OCI-LY3 (cell line): ENCODE results near the gene FCHSD2.
"Not testable (repeated sequence)": the region's sequence is repeated elsewhere in the genome, so short reads cannot be mapped to it uniquely, and the experiment has no call there.

Source experiments
- H2AFZ ChIP-seq: fragments of 200-600, 300-600 bp; shearing (Covaris generic); 2 replicates; pipeline ENCODE4 v1.6.0; 2014; ENCODE audit warnings: antibody characterized with exemption, low read depth, low read length
- H3K27ac ChIP-seq: fragments of 200-600, 300-600 bp; sonication (generic); 2 replicates; pipeline ENCODE4 v1.5.1; 2014; ENCODE audit warnings: mild to moderate bottlenecking, low read length, moderate library complexity, mixed read lengths
- H3K27me3 ChIP-seq: fragments of 200-600, 300-600 bp; sonication (generic); 2 replicates; pipeline ENCODE4 v1.6.1; 2014; ENCODE audit warnings: low read depth, low read length, mixed read lengths
- H3K36me3 ChIP-seq: fragments of 200-600, 300-600 bp; sonication (generic); replicated peaks from 2 replicates; pipeline ENCODE3; 2014; ENCODE audit warnings: low read depth, low read length, mixed read lengths
- H3K4me1 ChIP-seq: fragments of 300-600, 200-600 bp; sonication (generic); 2 replicates; pipeline ENCODE4 v1.6.1; 2014; ENCODE audit warnings: low read length, mixed read lengths
- H3K4me2 ChIP-seq: fragments of 200-600, 300-600 bp; sonication (generic); 2 replicates; pipeline ENCODE4 v1.6.1; 2014; ENCODE audit warnings: low read length, mixed read lengths
- H3K4me3 ChIP-seq: fragments of 300-600, 200-600 bp; sonication (generic); 2 replicates; pipeline ENCODE4 v1.5.1; 2014; ENCODE audit warnings: antibody characterized with exemption, mild to moderate bottlenecking, low read length, moderate library complexity
- H3K79me2 ChIP-seq: fragments of 300-600, 200-600 bp; shearing (Covaris generic); 2 replicates; pipeline ENCODE4 v1.6.1; 2014; ENCODE audit warnings: mild to moderate bottlenecking, low read length, mixed read lengths
- H3K9ac ChIP-seq: fragments of 300-600, 200-600 bp; shearing (Covaris generic); 2 replicates; pipeline ENCODE4 v1.6.0; 2014; ENCODE audit warnings: mild to moderate bottlenecking, low read length, moderate library complexity
- H3K9me3 ChIP-seq: fragments of 200-600, 300-600 bp; shearing (Covaris generic); 2 replicates; pipeline ENCODE4 v1.6.1; 2014; ENCODE audit warnings: low read length, mixed read lengths; ENCODE audit not compliant: insufficient read depth
- H4K20me1 ChIP-seq: fragments of 200-600, 300-600 bp; sonication (generic); 2 replicates; pipeline ENCODE4 v1.6.1; 2016; ENCODE audit warnings: low read length, mixed read lengths; ENCODE audit not compliant: insufficient read depth
- EZH2phosphoT487 ChIP-seq: fragments of 200-600 bp; shearing (Covaris generic); IDR thresholded peaks from 2 replicates; pipeline ENCODE4 v1.6.1; 2018; ENCODE audit warnings: antibody characterized with exemption, mixed run types, low read depth
- TF ChIP-seq, protein P1 (sequence below): fragments of 200-600, 300-600 bp; sonication (generic); IDR thresholded peaks from 2 replicates; pipeline ENCODE4 v1.5.1; 2014; ENCODE audit warnings: antibody characterized with exemption, low read length, low read depth

The FCHSD2 gene

DNA sequence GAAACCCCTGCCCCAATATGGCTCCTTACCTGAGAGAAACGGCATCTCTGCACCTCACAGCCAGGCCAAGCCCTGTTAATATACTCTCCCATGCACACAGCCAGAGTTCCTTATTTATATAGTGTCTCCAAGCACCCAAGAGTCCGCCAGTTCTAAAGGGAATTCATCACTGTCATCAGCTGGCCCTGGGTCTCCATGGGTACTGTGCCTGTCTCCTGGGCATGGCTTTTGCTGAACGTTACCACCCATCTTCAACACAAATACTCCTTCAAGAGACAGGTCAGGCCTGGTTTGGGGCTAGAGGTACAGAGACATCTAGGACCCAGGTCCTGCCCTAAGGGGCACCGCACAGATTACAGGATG, 329.5 kb downstream of the FCHSD2 start:
- Histone ChIP-seq H3K4me2 (peak overlapping the region; percentile 93), H3K4me3 (peak overlapping the region; percentile 85), H3K9me3 (no peaks in the 10 kb centered on the region)

DNA sequence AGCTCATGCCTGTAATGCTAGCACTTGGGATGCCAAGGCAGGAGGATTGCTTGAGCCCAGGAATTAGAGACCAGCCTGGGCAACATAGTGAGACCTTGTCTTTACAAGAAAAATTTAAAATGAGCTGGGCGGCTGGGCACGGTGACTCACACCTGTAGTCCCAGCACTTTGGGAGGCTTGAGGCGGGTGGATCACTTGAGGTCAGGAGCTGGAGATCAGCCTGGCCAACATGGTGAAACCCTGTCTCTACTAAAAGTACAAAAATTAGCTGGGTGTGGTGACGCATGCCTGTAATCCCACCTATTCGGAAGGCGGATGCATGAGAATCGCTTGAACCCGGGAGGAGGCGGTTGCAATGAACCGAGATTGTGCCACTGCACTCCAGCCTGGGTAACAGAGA, 330.4 kb downstream of the FCHSD2 start:
- Histone ChIP-seq H3K79me2 (peaks cover 50% of the 10 kb centered on the region), H3K4me2 (peak overlapping the region; percentile 93; the same call in 1 of the 2 replicates), H3K36me3 (peaks cover 26% of the 10 kb centered on the region), H3K4me1 (peaks cover 17% of the 10 kb centered on the region)
- not testable (repeated sequence) for H2AFZ ChIP-seq, H3K9me3 ChIP-seq, H3K9ac ChIP-seq, H3K27me3 ChIP-seq, H4K20me1 ChIP-seq, H3K27ac ChIP-seq, H3K4me3 ChIP-seq

More for the DNA sequence above, 329.5 kb downstream of the FCHSD2 start:
- Histone ChIP-seq H3K27me3 (no peaks in the 10 kb centered on the region), H3K36me3 (peaks cover 26% of the 10 kb centered on the region), H3K27ac (no peak overlapping the region), H3K79me2 (peaks cover 50% of the 10 kb centered on the region), H2AFZ (no peak overlapping the region), H3K9ac (peak overlapping the region; percentile 94), H4K20me1 (peaks cover 4% of the 10 kb centered on the region; the same call in 1 of the 2 replicates), H3K4me1 (peaks cover 17% of the 10 kb centered on the region)
- TF ChIP-seq, protein P1, sequence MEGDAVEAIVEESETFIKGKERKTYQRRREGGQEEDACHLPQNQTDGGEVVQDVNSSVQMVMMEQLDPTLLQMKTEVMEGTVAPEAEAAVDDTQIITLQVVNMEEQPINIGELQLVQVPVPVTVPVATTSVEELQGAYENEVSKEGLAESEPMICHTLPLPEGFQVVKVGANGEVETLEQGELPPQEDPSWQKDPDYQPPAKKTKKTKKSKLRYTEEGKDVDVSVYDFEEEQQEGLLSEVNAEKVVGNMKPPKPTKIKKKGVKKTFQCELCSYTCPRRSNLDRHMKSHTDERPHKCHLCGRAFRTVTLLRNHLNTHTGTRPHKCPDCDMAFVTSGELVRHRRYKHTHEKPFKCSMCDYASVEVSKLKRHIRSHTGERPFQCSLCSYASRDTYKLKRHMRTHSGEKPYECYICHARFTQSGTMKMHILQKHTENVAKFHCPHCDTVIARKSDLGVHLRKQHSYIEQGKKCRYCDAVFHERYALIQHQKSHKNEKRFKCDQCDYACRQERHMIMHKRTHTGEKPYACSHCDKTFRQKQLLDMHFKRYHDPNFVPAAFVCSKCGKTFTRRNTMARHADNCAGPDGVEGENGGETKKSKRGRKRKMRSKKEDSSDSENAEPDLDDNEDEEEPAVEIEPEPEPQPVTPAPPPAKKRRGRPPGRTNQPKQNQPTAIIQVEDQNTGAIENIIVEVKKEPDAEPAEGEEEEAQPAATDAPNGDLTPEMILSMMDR, result no peak
- TF ChIP-seq EZH2phosphoT487, result no peak

DNA sequence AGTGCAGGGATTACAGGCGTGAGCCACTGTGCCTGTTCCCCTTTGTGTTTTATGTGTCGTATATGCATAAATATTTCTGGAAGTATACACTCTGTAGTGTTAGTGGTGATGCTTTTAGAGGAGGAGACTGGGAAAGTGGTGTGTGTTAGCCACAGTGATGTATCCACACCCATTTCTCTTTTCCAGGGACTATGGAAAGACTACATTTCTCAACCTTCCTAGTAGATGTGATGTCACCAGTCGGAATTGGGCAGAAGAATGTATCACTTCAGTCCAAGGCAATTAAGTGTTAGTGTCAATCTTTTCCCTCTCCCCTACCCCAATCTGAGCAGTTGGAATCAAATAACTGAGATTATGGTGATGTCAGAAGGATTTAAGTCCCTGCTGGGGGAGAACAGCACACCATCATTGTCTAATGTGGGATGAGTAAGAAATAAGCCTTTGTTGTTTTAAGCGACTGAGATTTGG, 333.8 kb downstream of the FCHSD2 start:
- no peak for TF ChIP-seq EZH2phosphoT487
- TF ChIP-seq, protein P1, result no peak
- no peaks in the 10 kb centered on the region for H3K9me3 ChIP-seq
- H3K4me1 ChIP-seq, result peaks cover 11% of the 10 kb centered on the region
- no peak overlapping the region for H2AFZ ChIP-seq
- no peak overlapping the region for H3K9ac ChIP-seq
- H3K4me2 ChIP-seq, result no peak overlapping the region
- H3K27ac ChIP-seq, result no peak overlapping the region
- H3K36me3 ChIP-seq, result peaks cover 21% of the 10 kb centered on the region
- H3K79me2 ChIP-seq, result peaks cover 23% of the 10 kb centered on the region
- H4K20me1 ChIP-seq, result peaks cover 4% of the 10 kb centered on the region; the same call in 1 of the 2 replicates
- no peak overlapping the region for H3K4me3 ChIP-seq
- no peaks in the 10 kb centered on the region for H3K27me3 ChIP-seq

DNA sequence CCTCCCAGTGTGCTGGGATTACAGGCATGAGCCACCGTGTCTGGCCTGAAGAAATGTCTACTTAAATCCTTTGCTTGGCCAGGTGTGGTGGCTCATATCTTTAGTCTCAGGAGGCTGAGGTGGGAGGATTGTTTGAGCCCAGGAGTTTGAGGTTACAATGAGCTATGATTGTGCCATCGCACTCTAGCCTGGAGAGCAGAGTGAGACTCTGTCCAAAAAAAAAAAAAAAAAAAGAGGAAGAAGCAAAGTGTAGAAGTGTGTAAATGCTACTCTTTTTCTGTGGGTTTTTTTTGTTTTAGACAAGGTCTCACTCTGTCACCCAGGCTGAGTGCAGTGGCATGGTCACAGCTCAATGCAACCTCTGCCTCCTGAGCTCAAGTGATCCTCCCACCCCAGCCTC, 334.3 kb downstream of the FCHSD2 start:
- peaks cover 4% of the 10 kb centered on the region; the same call in 1 of the 2 replicates for H4K20me1 ChIP-seq
- no peaks in the 10 kb centered on the region for H3K27me3 ChIP-seq
- no peak overlapping the region for H3K27ac ChIP-seq
- no peak for TF ChIP-seq EZH2phosphoT487
- TF ChIP-seq, protein P1, result no peak
- peaks cover 11% of the 10 kb centered on the region for H3K4me1 ChIP-seq
- H3K9me3 ChIP-seq, result no peaks in the 10 kb centered on the region
- peaks cover 18% of the 10 kb centered on the region for H3K79me2 ChIP-seq
- no peak overlapping the region for H3K9ac ChIP-seq
- H3K36me3 ChIP-seq, result peaks cover 21% of the 10 kb centered on the region
- H3K4me3 ChIP-seq, result no peak overlapping the region
- H2AFZ ChIP-seq, result no peak overlapping the region
- H3K4me2 ChIP-seq, result no peak overlapping the region
